Left lung (tissue), 10 donors: ENCODE results near the gene EPHB1. TPM values are rescaled to one million over a fixed set of nuclear protein-coding genes. Genes with fewer than 3 reads are reported as not detected.

Experiments
- ATAC-seq: fragments of 200-7000 bp; cut with Tn5 transposase; one replicate; pipeline ENCODE4 v1.9.1; 2020; ENCODE audit warnings: moderate library complexity
- DNase-seq, 4 donors: peaks; one replicate each; pipeline ENCODE4 v3.0.0-alpha.2; 2013 to 2020
- H3K27ac ChIP-seq, 2 donors: fragments of 200-600 bp; sonication (generic) in 1 of 2; one replicate each; pipeline versions ENCODE4 v1.5.0 to v1.8.0; 2020 to 2021
- H3K27me3 ChIP-seq, 2 donors: fragments of 200-600 bp; sonication (generic) in 1 of 2; one replicate each; pipeline versions ENCODE4 v1.5.0 to v1.8.0; 2020 to 2021
- H3K36me3 ChIP-seq, 2 donors: fragments of 200-600 bp; sonication (generic) in 1 of 2; one replicate each; pipeline versions ENCODE4 v1.5.0 to v1.8.0; 2020 to 2021
- H3K4me1 ChIP-seq, 2 donors: fragments of 200-600 bp; one replicate each; pipeline ENCODE4 v1.8.0; 2021
- H3K4me3 ChIP-seq, 2 donors: fragments of 200-600 bp; sonication (generic) in 1 of 2; one replicate each; pipeline versions ENCODE4 v1.5.0 to v1.8.0; 2020 to 2021; ENCODE audit warnings: mild to moderate bottlenecking in 1 of 2
- H3K9me3 ChIP-seq, 2 donors: fragments of 200-600 bp; sonication (generic) in 1 of 2; one replicate each; pipeline versions ENCODE4 v1.5.0 to v1.8.0; 2020 to 2021
- intact Hi-C, 2 donors: fragments of 100-400 bp; cut with DNase I; formaldehyde crosslinking; loops; one replicate each; pipeline versions ENCODE4 v1.11.2 to v1.14.2; 2022
- polyA plus RNA-seq, 6 donors: library from polyadenylated mRNA; unstranded; fragments of 120-200 nt; gene quantifications; one replicate each; pipeline ENCODE4 v1.2.1, GENCODE V29; 2013; ENCODE audit not compliant: insufficient read length in 6 of 6
- total RNA-seq, 2 donors: library from RNA; stranded (reverse); fragmentation: NEBNext Ultra II Directional; extraction: Animal tissue kit (Norgen Biotek cat#: 25700); gene quantifications; one replicate each; pipeline ENCODE4 v1.2.1, GENCODE V29; 2021
- TF ChIP-seq, protein P1 (sequence below), 2 donors: fragments of 200-600 bp; sonication (generic) in 1 of 2; IDR thresholded peaks; one replicate each; pipeline versions ENCODE4 v1.5.0 to v1.8.0; 2021; ENCODE audit warnings: antibody characterized with exemption in 2 of 2
- donor health status: DM: no; HTN: yes; CAD: no.
- donor health status: DM: no; HTN: no; CAD: no.

Gene EPHB1
- total and polyA plus RNA-seq, 8 donors: 1.1 to 4.3 (median 2.7) TPM

DNA sequence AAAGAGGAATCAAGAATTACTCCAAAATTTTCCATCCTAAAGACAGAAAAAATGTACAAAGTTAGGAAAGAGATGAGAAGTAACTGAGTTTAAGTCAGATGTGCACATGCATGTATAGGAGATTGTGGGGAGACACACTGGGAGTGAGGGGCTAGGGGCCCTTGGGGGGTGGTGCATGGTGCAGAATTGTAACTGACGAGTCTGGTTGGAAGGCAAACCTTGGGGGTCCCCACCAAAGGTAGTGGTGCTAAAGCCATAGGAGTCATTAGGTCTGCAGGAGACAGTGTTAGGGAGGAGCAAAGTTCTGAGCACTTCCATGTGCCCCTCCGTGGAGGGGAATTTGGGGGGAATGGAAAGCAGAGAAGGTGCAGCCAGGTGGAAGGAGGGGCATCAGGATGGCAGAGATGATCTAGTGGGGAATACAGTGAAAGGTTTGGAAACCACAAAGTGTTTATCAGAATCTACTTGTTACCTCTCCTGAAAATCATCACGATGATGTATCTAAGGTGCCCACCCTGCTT, 37.5 kb upstream of the EPHB1 start:
- TF ChIP-seq, protein P1, sequence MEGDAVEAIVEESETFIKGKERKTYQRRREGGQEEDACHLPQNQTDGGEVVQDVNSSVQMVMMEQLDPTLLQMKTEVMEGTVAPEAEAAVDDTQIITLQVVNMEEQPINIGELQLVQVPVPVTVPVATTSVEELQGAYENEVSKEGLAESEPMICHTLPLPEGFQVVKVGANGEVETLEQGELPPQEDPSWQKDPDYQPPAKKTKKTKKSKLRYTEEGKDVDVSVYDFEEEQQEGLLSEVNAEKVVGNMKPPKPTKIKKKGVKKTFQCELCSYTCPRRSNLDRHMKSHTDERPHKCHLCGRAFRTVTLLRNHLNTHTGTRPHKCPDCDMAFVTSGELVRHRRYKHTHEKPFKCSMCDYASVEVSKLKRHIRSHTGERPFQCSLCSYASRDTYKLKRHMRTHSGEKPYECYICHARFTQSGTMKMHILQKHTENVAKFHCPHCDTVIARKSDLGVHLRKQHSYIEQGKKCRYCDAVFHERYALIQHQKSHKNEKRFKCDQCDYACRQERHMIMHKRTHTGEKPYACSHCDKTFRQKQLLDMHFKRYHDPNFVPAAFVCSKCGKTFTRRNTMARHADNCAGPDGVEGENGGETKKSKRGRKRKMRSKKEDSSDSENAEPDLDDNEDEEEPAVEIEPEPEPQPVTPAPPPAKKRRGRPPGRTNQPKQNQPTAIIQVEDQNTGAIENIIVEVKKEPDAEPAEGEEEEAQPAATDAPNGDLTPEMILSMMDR (IDR thresholded peaks at IDR 0.05): no peak
- H3K27ac ChIP-seq: no peak overlapping the region
- no peak overlapping the region for H3K4me3 ChIP-seq
- no peaks in the 10 kb centered on the region for H3K9me3 ChIP-seq
- no peaks in the 10 kb centered on the region for H3K36me3 ChIP-seq
- ATAC-seq (no peak), DNase-seq (no peak)
- H3K4me1 ChIP-seq: no peaks in the 10 kb centered on the region
- intact Hi-C loops: no loop called here
- peaks cover 0 to 9% of the 10 kb centered on the region in 2 donors for H3K27me3 ChIP-seq

DNA sequence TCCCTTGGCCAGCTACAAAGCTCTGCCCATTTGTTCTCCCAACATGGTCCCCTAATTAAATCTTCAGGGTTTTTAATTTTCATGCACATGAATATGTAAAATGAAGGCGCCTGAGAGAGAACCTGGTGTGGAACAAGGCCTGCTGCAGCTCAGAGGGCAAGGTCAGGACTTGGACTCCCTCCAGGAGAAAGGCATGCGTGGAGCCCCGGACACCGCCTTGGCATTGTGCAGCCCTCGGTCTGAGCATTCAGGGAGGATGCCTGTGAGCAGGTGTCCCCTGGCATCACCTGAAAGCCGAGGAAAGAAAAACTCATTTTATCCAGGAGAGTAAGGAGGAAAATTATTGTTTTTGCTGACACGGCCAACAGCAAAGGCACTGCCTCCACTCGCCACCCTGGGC, 33.8 kb upstream of the EPHB1 start:
- Histone ChIP-seq H3K4me3 (no peak overlapping the region), H3K36me3 (no peaks in the 10 kb centered on the region), H3K4me1 (no peaks in the 10 kb centered on the region), H3K27ac (no peak overlapping the region), H3K9me3 (no peaks in the 10 kb centered on the region), H3K27me3 (no peaks in the 10 kb centered on the region)
- TF ChIP-seq, protein P1 (IDR thresholded peaks at IDR 0.05): no peak
- DNase-seq (no peak), ATAC-seq (no peak)
- intact Hi-C loops: no loop called here

DNA sequence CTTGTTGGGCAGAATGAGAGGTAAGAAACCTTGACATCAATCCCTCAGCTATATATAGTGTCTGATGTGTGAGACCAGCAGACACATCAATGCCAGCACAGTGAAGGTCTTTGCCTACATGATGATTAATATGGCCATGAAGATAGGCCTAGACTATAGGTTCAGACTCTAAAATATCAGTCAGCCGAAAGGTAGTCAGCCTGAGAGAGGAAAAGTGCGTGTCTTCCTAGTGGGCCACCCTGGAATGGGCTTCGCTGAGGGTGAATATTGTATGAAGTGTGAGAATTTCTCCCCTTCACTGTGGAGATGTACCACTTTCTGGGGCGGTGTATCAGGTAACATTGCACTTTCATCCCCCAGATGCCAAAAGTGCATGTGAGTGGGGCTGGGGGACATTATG, 33.0 kb upstream of the EPHB1 start:
- no peaks in the 10 kb centered on the region for H3K9me3 ChIP-seq
- TF ChIP-seq, protein P1 (IDR thresholded peaks at IDR 0.05): no peak
- intact Hi-C loops: no loop called here
- no peak for DNase-seq
- H3K36me3 ChIP-seq: no peaks in the 10 kb centered on the region
- no peak overlapping the region for H3K4me3 ChIP-seq
- H3K27ac ChIP-seq: no peak overlapping the region
- H3K27me3 ChIP-seq: no peaks in the 10 kb centered on the region
- no peak for ATAC-seq
- H3K4me1 ChIP-seq: no peaks in the 10 kb centered on the region

DNA sequence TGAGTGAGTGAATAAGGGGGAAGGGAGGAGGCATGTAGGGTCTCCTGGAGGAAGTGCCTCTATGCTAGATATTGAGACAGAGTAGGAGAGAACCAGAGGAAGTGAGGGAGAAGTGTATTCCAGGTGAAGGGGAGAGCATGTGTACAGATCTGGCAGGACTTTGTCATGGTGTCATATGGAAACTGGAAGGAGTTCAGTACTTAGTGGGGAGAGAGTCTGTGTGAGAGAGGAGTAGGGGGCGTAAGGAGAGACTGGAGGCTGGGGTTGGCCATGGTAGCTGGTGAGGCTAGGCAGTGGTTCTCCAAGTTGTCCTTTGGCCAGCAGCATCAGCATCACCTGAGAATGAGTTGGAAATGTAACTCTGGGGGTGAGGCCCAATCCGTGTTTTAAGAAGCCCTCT, 29.6 kb upstream of the EPHB1 start:
- H3K9me3 ChIP-seq: no peaks in the 10 kb centered on the region
- TF ChIP-seq, protein P1 (IDR thresholded peaks at IDR 0.05): no peak
- intact Hi-C loops: no loop called here
- no peaks in the 10 kb centered on the region for H3K4me1 ChIP-seq
- H3K27ac ChIP-seq: no peak overlapping the region
- no peak overlapping the region for H3K4me3 ChIP-seq
- DNase-seq (no peak), ATAC-seq (no peak)
- no peaks in the 10 kb centered on the region for H3K27me3 ChIP-seq
- no peaks in the 10 kb centered on the region for H3K36me3 ChIP-seq

DNA sequence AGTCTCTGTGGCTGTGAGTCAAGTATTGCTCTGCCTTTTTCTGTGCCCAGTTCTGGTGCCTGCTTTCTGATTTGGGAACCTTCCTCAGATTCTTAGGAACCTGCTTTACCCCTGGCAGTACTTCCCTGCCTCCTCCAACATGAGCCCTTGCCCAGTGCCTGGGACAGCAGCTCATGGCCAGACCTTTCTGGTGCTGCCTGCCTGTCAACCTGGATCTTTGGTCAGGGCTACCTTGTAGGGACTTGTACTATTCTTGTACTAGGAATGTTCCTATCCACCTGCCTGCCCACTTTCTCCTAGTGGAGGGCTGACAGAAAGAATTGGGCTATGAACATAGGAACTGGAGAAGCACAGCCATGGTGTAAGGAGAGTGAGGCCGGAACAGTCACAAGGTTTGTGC, 28.8 kb upstream of the EPHB1 start:
- H3K4me3 ChIP-seq: no peak overlapping the region
- DNase-seq (no peak), ATAC-seq (no peak)
- no peaks in the 10 kb centered on the region for H3K27me3 ChIP-seq
- H3K36me3 ChIP-seq: no peaks in the 10 kb centered on the region
- intact Hi-C loops: no loop called here
- H3K4me1 ChIP-seq: no peaks in the 10 kb centered on the region
- TF ChIP-seq, protein P1 (IDR thresholded peaks at IDR 0.05): no peak
- H3K27ac ChIP-seq: no peak overlapping the region
- H3K9me3 ChIP-seq: no peaks in the 10 kb centered on the region
